Vagina (tissue), 2 donors: ENCODE results near the gene CRYZL1.

ENCODE experiments used
- POLR2A ChIP-seq, 2 donors: fragments of 450-650 bp; IDR thresholded peaks; one replicate each; pipeline ENCODE4 v1.6.1; 2017; ENCODE audit warnings: antibody characterized with exemption in 2 of 2, mild to moderate bottlenecking in 2 of 2, moderate library complexity in 2 of 2
- POLR2AphosphoS5 ChIP-seq, 2 donors: sonication (generic); formaldehyde crosslinking; IDR thresholded peaks; one replicate each; pipeline ENCODE4 v1.9.0; 2017; ENCODE audit warnings: antibody characterized with exemption in 2 of 2, mild to moderate bottlenecking in 2 of 2, low read depth in 1 of 2; ENCODE audit not compliant: insufficient read depth in 1 of 2
- TF ChIP-seq, protein P1 (sequence below), 3 experiments: fragments of 450-650 bp in 2 of 3; fragments of 200-600 bp in 1 of 3; sonication (generic) in 1 of 3; IDR thresholded peaks; one replicate each; pipeline ENCODE4 v1.5.1; 2017 to 2019; ENCODE audit warnings: antibody characterized with exemption in 3 of 3, mild to moderate bottlenecking in 2 of 3, moderate library complexity in 2 of 3

DNA sequence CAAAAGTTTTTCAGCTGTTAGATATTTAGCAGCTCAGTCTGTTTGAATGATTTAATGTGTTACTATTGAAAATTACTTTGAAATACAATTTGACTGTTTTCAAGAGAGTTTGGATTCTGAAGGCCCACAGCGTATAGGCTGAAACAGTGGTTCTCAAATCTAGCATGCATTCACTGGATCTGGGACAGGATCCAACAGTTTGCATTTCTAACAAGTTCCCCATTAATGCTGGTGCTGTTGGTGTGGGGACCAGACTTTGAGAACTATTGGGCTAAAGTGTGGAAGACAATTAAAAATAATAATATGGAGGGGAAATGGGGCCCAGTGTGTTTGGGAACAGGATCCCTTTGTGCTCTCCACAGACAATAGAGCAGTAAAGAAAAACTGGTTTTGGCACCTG is 32.7 kb upstream of the CRYZL1 start:
- TF ChIP-seq, protein P1, sequence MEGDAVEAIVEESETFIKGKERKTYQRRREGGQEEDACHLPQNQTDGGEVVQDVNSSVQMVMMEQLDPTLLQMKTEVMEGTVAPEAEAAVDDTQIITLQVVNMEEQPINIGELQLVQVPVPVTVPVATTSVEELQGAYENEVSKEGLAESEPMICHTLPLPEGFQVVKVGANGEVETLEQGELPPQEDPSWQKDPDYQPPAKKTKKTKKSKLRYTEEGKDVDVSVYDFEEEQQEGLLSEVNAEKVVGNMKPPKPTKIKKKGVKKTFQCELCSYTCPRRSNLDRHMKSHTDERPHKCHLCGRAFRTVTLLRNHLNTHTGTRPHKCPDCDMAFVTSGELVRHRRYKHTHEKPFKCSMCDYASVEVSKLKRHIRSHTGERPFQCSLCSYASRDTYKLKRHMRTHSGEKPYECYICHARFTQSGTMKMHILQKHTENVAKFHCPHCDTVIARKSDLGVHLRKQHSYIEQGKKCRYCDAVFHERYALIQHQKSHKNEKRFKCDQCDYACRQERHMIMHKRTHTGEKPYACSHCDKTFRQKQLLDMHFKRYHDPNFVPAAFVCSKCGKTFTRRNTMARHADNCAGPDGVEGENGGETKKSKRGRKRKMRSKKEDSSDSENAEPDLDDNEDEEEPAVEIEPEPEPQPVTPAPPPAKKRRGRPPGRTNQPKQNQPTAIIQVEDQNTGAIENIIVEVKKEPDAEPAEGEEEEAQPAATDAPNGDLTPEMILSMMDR (IDR thresholded peaks at IDR 0.05), result no peak
- TF ChIP-seq POLR2AphosphoS5 (IDR thresholded peaks at IDR 0.05; ENCODE audit: insufficient read depth in 1 of 2, low read depth in 1 of 2) (no peak), POLR2A (IDR thresholded peaks at IDR 0.05) (no peak)
